ENCODE results near the gene COPA.

Gene COPA

DNA sequence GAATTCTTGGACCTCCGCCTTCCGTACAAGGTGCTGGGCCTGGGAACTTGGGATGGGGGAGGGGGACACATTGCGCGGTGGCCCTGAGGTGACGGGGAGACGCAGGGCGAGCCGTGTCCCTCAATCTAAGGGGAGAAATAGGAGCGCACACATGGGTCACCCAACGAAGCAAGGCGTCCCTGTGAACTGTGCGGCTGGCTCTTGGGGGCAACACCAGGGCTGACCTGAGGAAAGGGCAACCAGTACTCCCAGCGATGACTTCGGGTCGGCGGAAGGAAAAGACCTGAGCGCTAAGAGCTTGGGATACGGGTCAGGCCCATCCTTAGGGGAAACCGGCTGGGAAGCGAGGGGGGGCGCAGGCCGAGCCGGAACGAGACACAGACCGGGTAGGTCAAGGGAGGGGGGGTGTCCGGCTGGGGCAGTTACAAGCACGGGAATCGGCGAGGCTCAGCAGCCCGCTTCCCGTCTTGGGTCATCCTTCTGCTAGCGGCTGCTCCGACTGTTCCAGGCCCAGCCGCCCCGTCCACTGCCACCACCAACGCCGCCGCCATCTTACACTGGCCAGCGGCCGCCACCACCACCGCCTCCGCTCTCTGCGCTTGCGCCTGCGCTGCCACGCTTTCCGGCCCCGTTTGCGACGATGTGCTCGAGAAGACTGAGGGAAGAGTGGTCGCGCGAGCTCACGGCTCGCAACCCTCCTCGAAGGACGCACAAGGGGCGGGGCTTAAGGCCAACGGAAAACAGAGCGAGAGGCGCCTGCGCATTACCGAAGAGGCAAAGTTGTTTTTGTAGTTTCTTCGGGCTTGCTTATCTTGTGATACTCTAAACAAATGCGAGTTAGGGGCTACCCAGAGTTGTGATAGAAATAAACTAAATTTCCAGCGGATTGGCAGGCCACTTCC lies 80.9 kb downstream of the COPA start, which contains the start of gene DCAF8:
Gene DCAF8 (minus strand): TSS at position 657 of the 902 bp plus-strand sequence. CDS start 18,541 bp downstream, outside the sequence.
- peak; percentile 96 for DNase-seq

GRCh38 chr1:160261556-160261892 lies 81.5 kb downstream of the COPA start:
- peak in 1 of 2 donors; percentile 31 for DNase-seq

DNA sequence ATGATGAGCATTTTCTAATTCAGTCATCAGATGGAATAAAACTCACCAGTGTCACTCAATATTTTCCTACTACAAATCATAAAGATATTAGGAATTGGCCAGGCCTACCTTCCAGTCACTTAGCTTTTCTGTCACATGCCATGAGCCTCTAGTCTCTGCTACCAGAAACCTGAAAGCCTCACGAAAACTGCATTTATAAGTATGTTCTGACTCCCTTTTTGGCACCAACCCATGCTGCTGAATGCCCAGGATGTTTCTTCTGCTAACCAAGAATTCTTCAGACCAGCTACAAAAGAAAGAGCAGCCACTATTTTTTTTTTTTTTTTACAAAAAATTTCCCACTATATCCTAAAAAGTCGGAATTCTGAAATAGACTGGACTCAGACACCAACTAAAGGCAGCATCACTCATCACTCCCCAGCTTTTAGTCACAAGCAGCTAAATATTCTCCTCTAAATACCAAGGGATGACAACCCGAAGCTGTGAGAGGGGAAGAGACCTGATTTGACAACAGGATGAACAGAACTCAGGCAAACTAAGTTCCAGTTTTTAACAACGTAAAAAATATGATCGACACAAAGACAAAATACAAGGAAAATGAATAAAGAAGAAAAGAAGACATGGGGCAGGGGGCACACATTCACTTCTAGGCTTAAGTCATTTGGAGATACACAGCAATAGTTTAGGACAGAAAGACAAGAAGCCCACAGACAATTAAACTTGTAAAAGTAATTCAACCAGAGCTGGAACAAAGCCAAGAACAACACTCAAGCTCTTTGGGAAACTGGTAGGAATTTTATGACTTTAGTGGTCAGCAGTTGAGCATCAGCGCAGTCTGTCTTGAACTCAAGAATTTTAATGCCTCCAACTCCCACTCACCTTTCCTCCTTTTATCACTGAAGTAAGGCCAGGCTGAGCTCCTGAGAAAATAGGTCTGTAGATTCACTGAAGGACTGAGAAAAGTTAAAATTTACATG lies 82.4 kb downstream of the COPA start:
- no peak for DNase-seq

DNA sequence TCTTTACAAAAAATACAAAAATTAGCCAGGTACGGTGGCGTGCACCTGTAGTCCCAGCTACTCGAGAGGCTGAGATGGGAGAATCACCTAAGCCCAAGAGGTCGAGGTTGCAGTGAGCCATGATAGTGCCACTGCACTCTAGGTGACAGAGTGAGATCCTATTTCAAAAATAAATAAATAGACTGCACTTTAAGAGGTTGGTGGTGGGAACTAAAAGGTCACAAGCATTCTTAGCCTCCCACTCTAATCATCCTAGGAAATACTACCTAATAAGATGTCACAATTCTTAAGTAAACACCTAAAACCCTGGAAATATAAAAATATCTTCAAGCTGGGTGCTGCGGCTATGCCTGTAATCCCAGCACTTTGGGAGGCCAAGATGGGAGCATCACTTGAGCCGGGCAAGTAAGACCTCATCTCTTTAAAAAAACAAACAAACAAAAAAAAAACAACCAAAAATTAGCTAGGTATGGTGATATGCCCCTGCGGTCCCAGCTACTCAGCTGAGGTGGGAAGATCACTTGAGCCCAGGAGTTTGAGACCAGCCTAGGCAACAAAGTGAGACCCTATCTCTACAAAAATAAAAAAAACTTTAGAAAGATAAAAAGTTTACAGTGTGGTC lies 84.8 kb downstream of the COPA start:
- no peak for DNase-seq

DNA sequence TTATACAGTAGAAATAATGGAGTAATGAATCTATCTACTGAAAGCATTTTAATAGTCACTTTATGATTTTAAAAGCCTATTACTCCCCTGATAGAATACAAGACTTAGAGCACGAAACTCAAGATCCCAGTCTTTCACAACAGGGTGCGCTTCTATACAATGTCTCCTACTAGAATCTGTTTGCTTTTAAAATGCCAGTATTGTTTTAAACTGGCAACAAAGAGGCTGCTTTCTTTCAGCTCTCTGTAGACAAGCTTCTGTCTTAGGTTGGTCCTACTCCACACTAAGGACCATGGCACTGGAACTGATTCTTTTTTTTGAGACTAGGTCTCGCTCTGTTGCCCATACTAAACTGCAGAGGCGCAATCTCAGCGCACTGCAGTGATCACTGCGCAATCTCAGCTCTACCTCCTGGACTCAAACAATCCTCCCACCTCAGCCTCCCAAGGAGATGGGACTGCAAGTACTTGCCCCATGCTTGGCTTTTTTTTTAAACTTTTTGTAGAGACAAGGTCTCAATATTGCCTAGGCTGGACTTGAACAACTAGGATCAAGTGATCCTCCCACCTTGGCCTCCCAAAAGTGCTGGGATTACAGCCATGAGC lies 85.5 kb downstream of the COPA start:
- peak in 1 of 2 donors; percentile 26 for DNase-seq

DNA sequence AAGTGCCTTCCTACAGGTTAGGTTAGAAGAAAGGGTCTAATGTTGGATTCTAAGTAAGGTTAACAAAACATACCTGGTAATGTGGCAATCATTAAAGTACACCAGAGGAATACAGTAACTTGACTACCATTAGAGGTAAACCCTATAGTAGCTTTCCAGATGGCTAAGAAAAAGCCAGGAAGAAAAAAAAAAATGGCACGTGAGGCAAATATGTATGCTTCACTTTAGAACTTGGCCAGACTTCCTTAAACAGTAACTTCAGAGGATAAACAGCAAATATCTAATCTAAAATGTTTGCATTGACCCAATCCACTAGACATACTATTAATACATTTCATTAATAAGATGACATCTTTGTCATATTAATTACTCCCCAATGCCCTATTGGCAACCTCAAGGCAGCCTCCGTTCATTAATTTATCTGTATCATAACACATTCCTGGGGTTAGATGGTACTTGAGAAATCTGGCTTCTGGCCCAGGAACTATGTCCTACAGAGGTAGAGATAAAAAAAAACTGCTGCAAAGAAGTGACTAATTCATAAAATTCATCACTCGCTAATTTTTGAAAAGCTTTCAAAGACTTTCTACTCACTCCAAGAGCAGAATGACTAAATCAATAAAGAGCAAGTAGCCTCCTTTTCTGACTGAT lies 86.5 kb downstream of the COPA start:
- no peak for DNase-seq

- no peak for DNase-seq
Observed at GRCh38 chr1:160255781-160256300, 87.2 kb downstream of the COPA start.

DNA sequence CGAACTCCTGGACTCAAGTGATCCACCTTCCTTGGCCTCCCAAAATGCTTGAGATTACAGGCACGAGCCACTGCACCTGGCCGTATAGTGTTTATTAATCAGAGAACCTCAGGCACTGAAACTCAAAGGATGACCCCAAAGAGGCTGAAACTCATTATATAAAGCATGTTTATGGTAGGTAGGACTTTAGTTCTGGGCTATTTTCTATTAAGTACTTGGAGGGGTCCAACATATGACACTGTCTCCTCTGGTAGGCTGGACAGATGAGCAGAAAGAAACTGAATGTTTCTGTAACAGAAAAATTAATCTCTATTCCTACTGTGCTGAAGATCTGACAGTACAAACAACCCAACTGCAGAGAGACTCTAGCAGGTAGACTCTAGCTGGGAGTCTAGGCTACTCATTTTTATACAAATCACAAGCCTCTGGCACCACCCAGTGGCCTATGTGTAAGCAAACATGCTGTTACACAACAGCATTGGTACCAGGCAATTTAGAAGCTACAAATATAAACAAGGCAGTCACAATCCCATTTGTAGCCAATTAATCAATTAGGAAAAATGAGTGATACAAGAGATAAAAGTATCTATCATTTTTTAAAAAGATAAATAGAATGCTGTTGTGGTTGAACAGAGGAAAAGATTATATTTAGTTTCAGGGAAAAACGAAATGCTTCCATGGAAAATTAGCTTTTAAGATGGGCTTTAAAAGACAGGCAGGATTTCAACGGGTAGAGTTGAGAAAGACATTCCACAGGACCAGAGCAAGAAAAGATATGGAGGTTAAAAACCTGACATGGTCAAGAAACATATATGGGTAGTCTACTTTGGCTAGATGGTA lies 91.1 kb downstream of the COPA start:
- DNase-seq = peak; percentile 69 to 92

GRCh38 chr1:160251011-160251410 lies 92.0 kb downstream of the COPA start:
- DNase-seq = no peak

GRCh38 chr1:160247053-160247452 lies 96.0 kb downstream of the COPA start:
- DNase-seq = no peak

- DNase-seq = no peak
Observed at GRCh38 chr1:160245434-160245833, 97.6 kb downstream of the COPA start.

- DNase-seq = no peak
Observed at GRCh38 chr1:160244209-160244608, 98.8 kb downstream of the COPA start.

- DNase-seq = no peak
Observed at GRCh38 chr1:160243767-160244166, 99.3 kb downstream of the COPA start.

DNA sequence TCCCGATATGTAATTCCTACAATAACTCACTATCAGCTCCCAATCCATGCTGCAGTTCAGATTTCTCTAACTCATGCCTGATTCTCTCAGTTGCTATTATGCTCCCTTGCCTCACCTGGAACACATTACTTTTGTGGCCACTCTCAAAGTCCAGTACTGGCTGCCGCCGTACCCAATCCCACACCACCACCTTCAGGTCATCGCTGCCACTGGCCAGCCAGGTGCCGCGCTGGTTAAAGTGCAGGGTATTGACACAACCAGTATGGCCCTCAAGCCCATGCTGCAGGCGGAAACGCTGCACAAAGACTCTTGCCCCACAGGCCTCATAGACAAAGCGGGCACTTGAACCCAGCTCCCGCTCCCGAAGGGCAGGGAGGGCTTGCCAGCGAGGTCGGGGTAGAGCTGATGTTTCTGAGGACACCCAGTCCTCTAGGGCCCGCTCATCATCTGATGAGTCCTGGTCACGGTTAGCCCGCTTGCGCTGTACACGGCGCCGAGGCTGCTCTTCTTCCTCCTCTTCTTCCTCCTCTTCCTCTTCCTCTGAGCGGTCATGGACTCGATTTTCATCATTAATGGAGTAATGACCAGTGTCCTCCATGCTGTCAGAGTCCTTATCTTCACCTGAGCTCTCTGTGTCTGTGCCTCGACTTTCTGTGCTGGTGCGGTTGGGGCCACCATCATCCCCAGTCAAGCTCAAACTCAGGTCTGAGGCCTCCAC lies 103.3 kb downstream of the COPA start:
- no peak for DNase-seq
